PC-3 (cell line): ENCODE data around the gene CKAP2. TPM values are rescaled to one million over a fixed set of nuclear protein-coding genes. Genes with fewer than 3 reads are reported as not detected.

ENCODE experiments used
- ATAC-seq: fragments of 200-7000 bp; cut with Tn5 transposase; 2 replicates; pipeline ENCODE4 v1.9.1; 2020; ENCODE audit warnings: mild to moderate bottlenecking, moderate library complexity
- BruUV-seq: library from RNA; stranded (reverse); fragments of 400-500 nt; replicated peaks from 2 replicates; lab custom pipeline; 2021; lab: Mats Ljungman, UMichigan
- CTCF ChIA-PET: fragments of 300-600 bp; sonication (Branson Sonifier 250); formaldehyde crosslinking; loops from one replicate; lab custom pipeline; 2022; ENCODE audit warnings: antibody characterized with exemption; lab: Charles Lee
- POLR2A ChIA-PET: fragments of 300-600 bp; sonication (Branson Sonifier 250); formaldehyde crosslinking; loops from one replicate; lab custom pipeline; 2022; ENCODE audit warnings: antibody characterized with exemption; ENCODE audit not compliant: unreplicated experiment; lab: Charles Lee
- DNase-seq: peaks from one replicate; pipeline ENCODE4 v3.0.0-alpha.2; 2015
- H2AFZ ChIP-seq: fragments of 300-600 bp; sonication (generic); 2 replicates; pipeline ENCODE4 v1.6.0; 2016; ENCODE audit warnings: antibody characterized with exemption, low read length
- H3F3A ChIP-seq: fragments of 300-600 bp; sonication (generic); one replicate; pipeline ENCODE4 v1.6.0; 2017; ENCODE audit warnings: antibody characterized with exemption, low read length, control low read depth, mild to moderate bottlenecking; ENCODE audit not compliant: unreplicated experiment
- H3K27ac ChIP-seq: fragments of 300-600 bp; sonication (generic); 2 replicates; pipeline ENCODE4 v1.5.1; 2016; ENCODE audit warnings: mild to moderate bottlenecking, low read length
- H3K27me3 ChIP-seq: fragments of 300-600 bp; sonication (generic); 2 replicates; pipeline ENCODE4 v1.6.1; 2016; ENCODE audit warnings: low read length, mixed read lengths
- H3K36me3 ChIP-seq: fragments of 300-600 bp; sonication (generic); 2 replicates; pipeline ENCODE4 v1.6.1; 2016; ENCODE audit warnings: low read depth, mixed run types, low read length, mixed read lengths
- H3K4me1 ChIP-seq: fragments of 300-600 bp; sonication (generic); 2 replicates; pipeline ENCODE4 v1.5.1; 2016; ENCODE audit warnings: low read length; ENCODE audit not compliant: insufficient read depth
- H3K4me2 ChIP-seq: fragments of 300-600 bp; sonication (generic); 2 replicates; pipeline ENCODE4 v1.6.0; 2016; ENCODE audit warnings: low read length
- H3K4me3 ChIP-seq: fragments of 300-600 bp; sonication (generic); 2 replicates; pipeline ENCODE4 v1.5.1; 2016; ENCODE audit warnings: mild to moderate bottlenecking, low read length, mixed read lengths
- H3K79me2 ChIP-seq: fragments of 300-600 bp; sonication (generic); 2 replicates; pipeline ENCODE4 v1.6.1; 2017; ENCODE audit warnings: low read length, mixed read lengths
- H3K9ac ChIP-seq: fragments of 300-600 bp; sonication (generic); 2 replicates; pipeline ENCODE4 v1.6.0; 2016; ENCODE audit warnings: mild to moderate bottlenecking, low read length
- H3K9me2 ChIP-seq: fragments of 300-600 bp; sonication (generic); replicated peaks from 2 replicates; pipeline ENCODE4 v1.6.1; 2016; ENCODE audit warnings: mixed run types, low read length, mixed read lengths
- H3K9me3 ChIP-seq: fragments of 300-600 bp; sonication (generic); 2 replicates; pipeline ENCODE4 v1.6.1; 2016; ENCODE audit warnings: low read length, mixed read lengths
- H4K20me1 ChIP-seq: fragments of 300-600 bp; sonication (generic); 2 replicates; pipeline ENCODE4 v1.6.1; 2016; ENCODE audit warnings: low read length, mixed read lengths
- CTCF ChIP-seq: fragments of 300-600 bp; sonication (generic); conservative IDR thresholded peaks from 2 replicates; pipeline ENCODE4 v1.5.1; 2017; ENCODE audit warnings: antibody characterized with exemption, low read depth, mild to moderate bottlenecking, low read length
- EZH2 ChIP-seq: fragments of 300-600 bp; sonication (generic); IDR thresholded peaks from one replicate; pipeline ENCODE4 v1.6.1; 2017; ENCODE audit warnings: antibody characterized with exemption, mild to moderate bottlenecking, low read length; ENCODE audit not compliant: unreplicated experiment
- EZH2phosphoT487 ChIP-seq: fragments of 300-600 bp; sonication (generic); IDR thresholded peaks from 2 replicates; pipeline ENCODE4 v1.6.1; 2018; ENCODE audit warnings: mild to moderate bottlenecking, antibody characterized with exemption, low read length, borderline replicate concordance
- intact Hi-C: fragments of 100-400 bp; cut with micrococcal nuclease; formaldehyde crosslinking; loops from 2 replicates; pipeline ENCODE4 v1.9.0; 2023
- total RNA-seq: library from RNA; depleted of rRNA; stranded (reverse); fragments of >200 nt; gene quantifications from 2 replicates; pipeline ENCODE4 v1.2.3, GENCODE V29; 2014

Gene CKAP2
- total RNA-seq, 1 experiment from 2014 or later = 30.7 TPM

GRCh38 chr13:52450793-52451116, 4.5 kb upstream of the CKAP2 start:
- no peak overlapping the region for H3K27ac ChIP-seq
- peak overlapping the region; percentile 99 for H3K4me3 ChIP-seq
- no peaks in the 10 kb centered on the region for H3F3A ChIP-seq
- POLR2A ChIA-PET = no interaction called here
- H3K9me2 ChIP-seq = no peaks in the 10 kb centered on the region
- H3K79me2 ChIP-seq = peaks cover 50% of the 10 kb centered on the region
- TSS peak; percentile 57 for BruUV-seq
- 0 out of 2 replicates have a peak, but pooled peaks cover 5% of the 10 kb centered on the region for H4K20me1 ChIP-seq
- TF ChIP-seq EZH2phosphoT487 (no peak), CTCF (peak; percentile 22; the same call in 1 of the 2 replicates), EZH2 (no peak)
- no peak overlapping the region for H3K9ac ChIP-seq
- H3K9me3 ChIP-seq = no peaks in the 10 kb centered on the region
- H3K4me1 ChIP-seq = peaks cover 16% of the 10 kb centered on the region; the same call in 1 of the 2 replicates
- H3K27me3 ChIP-seq = no peaks in the 10 kb centered on the region
- intact Hi-C loops = loop anchor here (1.0 to 2.0 kb wide), 2 partner anchors 52 to 107 kb away; no protein-coding TSS in a partner anchor
- peak overlapping the region; percentile 70; the same call in 1 of the 2 replicates for H2AFZ ChIP-seq
- CTCF ChIA-PET = interaction anchor here (0.6 to 1.8 kb wide), 8 partner anchors 13 to 304 kb away, joined by 3 to 11 read pairs (median 3); no protein-coding TSS in a partner anchor
- no peak for ATAC-seq
- no peak for DNase-seq
- H3K4me2 ChIP-seq = peak overlapping the region; percentile 85
- H3K36me3 ChIP-seq = no peaks in the 10 kb centered on the region; the same call in 1 of the 2 replicates

GRCh38 chr13:52451135-52451804, 4.0 kb upstream of the CKAP2 start:
- ATAC-seq = no peak
- CTCF ChIA-PET = interaction anchor here (0.6 to 1.8 kb wide), 8 partner anchors 14 to 305 kb away, joined by 3 to 11 read pairs (median 3); no protein-coding TSS in a partner anchor
- intact Hi-C loops = loop anchor here (2.0 kb wide), 1 partner anchor 52 kb away; no protein-coding TSS in a partner anchor
- Histone ChIP-seq H3K4me2 (peak overlapping the region; percentile 85; the same call in 1 of the 2 replicates), H3K27me3 (no peaks in the 10 kb centered on the region), H3K4me1 (peaks cover 16% of the 10 kb centered on the region; the same call in 1 of the 2 replicates), H3K79me2 (peaks cover 53% of the 10 kb centered on the region), H3K36me3 (no peaks in the 10 kb centered on the region; the same call in 1 of the 2 replicates), H3F3A (no peaks in the 10 kb centered on the region), H3K9ac (no peak overlapping the region), H2AFZ (no peak overlapping the region), H4K20me1 (0 out of 2 replicates have a peak, but pooled peaks cover 5% of the 10 kb centered on the region), H3K27ac (no peak overlapping the region), H3K4me3 (peak overlapping the region; percentile 99), H3K9me2 (no peaks in the 10 kb centered on the region), H3K9me3 (no peaks in the 10 kb centered on the region)
- no peak for DNase-seq
- POLR2A ChIA-PET = no interaction called here
- TF ChIP-seq EZH2phosphoT487 = no peak
- TF ChIP-seq CTCF = no peak
- no peak for TF ChIP-seq EZH2
- no TSS peak for BruUV-seq
